LNCAP (cell line): ENCODE results near the gene CCDC136.

Experiments
- TF ChIP-seq, protein P1 (sequence below): fragments of 450-650 bp; IDR thresholded peaks from 2 replicates; pipeline ENCODE4 v1.5.1; 2017; ENCODE audit warnings: mild to moderate bottlenecking

The CCDC136 gene

DNA sequence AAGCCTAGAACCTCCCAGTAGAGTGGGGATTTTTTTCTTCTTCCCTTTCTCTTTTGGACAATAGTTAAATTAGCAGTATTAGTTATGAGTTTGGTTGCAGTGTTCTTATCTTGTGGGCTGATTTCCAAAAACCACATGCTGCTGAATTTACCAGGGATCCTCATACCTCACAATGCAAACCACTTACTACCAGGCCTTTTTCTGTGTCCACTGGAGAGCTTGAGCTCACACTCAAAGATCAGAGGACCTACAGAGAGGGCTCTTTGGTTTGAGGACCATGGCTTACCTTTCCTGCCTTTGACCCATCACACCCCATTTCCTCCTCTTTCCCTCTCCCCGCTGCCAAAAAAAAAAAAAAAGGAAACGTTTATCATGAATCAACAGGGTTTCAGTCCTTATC lies 21.5 kb upstream of the CCDC136 start:
- TF ChIP-seq, protein P1, sequence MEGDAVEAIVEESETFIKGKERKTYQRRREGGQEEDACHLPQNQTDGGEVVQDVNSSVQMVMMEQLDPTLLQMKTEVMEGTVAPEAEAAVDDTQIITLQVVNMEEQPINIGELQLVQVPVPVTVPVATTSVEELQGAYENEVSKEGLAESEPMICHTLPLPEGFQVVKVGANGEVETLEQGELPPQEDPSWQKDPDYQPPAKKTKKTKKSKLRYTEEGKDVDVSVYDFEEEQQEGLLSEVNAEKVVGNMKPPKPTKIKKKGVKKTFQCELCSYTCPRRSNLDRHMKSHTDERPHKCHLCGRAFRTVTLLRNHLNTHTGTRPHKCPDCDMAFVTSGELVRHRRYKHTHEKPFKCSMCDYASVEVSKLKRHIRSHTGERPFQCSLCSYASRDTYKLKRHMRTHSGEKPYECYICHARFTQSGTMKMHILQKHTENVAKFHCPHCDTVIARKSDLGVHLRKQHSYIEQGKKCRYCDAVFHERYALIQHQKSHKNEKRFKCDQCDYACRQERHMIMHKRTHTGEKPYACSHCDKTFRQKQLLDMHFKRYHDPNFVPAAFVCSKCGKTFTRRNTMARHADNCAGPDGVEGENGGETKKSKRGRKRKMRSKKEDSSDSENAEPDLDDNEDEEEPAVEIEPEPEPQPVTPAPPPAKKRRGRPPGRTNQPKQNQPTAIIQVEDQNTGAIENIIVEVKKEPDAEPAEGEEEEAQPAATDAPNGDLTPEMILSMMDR, result no peak

DNA sequence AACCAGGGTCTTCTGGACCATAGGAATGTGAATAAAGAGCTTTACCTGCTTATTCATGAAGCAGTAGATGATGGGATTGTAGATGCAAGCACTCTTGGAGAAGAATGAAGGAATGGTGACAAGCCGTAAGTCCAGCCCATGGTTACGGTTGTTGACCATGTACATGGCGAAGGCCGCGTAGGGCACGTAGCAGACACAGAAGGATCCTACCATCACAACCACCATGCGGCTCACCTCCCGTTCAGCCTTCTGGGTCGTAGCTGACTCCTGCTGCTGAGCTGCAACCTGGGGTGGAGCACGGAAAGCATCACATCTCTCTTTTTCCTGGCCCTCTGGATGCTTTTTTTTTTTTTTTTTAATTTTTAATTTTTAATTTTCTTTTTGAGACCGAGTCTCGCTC lies 18.2 kb upstream of the CCDC136 start:
- TF ChIP-seq, protein P1, result no peak

DNA sequence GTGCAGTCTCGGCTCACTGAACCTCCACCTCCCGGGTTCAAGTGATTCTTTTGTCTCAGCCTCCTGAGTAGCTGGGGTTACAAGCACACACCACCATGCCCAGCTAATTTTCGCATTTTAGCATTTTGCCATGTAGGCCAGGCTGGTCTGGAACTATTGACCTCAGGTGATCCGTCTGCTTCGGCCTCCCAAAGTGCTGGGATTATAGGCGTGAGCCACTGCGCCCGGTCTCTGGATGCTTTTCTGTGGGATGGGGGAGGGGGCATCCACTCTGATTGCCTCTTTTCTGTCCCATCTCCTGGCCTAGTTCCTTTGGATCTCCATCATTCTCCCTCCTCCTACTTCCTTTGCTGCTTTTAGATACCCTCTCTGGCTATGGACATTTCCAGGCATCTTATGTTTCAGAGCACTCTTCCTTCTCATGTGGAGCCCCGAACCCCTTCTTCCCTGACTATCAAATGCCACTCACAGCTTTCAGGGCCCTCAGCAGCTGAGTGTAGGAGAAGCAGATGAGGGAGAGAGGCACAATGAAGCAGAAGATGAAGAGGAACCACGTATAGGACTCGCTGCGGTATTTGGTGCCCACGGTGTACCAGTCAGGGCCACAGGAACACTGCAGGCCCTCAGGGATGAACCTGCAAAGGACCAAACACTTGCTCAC lies 17.6 kb upstream of the CCDC136 start:
- TF ChIP-seq, protein P1, result no peak

DNA sequence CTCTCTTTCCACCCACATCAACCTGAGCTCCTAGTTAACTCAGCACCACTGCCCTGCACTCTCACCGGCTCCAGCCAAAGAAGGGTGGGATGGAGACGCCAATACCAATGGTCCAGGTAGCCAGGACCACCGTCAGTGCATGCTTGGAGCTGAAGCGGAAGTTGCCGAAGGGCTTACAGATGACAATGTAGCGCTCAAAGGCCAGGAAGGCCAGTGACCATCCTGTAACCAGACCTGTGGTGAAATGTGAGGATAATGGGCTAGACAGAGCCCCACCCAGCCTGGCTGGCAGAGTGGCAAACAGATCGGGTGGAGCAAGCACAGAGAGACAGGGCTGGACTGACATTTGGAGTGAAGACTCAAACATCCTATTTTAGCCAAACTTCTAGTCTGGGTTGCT lies 16.8 kb upstream of the CCDC136 start:
- TF ChIP-seq, protein P1, result no peak

DNA sequence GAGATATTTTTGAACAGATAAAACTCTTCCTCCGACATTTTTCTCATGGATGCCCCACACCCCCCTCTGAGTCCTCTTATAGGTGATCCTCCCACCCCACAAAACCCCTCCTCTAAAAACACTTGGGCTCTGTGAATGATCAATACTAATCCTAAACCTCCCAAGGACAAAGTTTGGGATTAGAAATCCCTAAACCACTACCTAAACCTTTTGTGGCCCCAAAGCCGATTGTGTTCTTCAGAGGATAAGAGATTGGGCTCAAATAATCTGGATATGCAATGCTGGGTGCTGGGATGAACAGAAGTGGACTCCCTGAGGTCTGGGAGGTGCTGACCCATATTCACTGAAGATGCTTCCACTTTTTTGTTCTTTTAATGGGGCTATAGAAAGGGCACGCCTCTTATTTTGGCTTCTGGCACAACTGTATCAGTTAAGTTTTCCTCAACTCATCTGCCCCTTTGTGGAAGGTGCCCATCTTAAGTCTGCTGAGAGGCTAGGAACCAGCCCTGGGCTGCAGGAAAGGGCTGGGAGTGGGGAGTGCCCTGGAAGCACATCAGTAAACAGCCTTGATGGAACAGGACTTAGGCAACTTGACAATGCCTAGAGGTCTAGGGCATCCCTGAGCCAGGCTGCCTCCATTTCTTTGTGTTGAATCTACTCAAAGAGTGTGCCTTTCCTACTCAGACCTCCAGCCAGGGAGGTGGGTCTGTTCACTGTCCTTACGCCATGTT lies 15.9 kb upstream of the CCDC136 start, which contains the start of gene OPN1SW:
Gene OPN1SW (minus strand): TSS at position 51 of the 731 bp plus-strand sequence. CDS start 13 bp downstream, at position 38.
- TF ChIP-seq, protein P1, result no peak

DNA sequence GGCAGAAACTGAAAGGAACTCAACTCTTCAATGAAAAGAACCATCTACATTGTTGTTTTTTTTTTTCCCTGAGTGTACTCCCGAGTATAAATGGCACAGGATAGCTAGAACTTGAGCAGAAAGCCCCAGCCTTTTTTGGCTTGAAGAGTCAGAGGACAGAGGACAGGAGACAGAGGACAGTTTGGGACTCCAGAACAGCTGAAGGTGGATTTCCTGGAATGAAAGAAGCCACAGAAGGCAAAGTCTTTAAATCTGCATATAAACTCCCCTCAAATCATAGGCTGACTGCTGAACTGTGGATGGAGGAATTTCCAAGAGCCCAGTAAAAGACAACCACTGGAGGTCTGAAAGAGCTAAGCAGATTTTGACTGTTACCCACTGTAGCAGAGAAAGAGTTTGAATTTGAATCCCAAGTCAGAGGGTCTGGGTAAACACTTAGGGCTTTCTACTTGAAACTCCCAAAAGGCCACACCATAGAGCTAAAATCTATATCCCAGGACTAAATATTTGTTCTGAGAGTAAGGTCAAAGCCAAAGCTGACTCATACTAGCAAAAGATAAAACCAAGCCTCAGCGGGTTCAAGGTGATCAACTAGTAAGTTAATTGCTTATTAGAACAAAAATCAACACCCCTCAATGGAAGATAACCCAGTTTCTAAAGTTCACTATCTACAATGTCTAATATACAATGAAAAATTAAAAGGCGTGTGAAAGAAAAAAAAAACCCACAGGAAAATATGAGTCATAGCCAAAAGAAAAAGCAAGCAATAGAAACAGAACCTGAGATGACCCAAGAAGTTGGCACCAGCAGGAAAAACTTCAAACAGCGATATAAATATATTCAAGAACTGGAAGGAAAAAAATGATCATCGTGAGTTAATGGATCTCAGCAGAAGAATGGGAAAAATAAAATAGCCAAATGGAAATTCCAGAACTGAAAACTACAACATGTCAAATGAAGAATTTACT lies 14.3 kb upstream of the CCDC136 start:
- TF ChIP-seq, protein P1, result no peak

DNA sequence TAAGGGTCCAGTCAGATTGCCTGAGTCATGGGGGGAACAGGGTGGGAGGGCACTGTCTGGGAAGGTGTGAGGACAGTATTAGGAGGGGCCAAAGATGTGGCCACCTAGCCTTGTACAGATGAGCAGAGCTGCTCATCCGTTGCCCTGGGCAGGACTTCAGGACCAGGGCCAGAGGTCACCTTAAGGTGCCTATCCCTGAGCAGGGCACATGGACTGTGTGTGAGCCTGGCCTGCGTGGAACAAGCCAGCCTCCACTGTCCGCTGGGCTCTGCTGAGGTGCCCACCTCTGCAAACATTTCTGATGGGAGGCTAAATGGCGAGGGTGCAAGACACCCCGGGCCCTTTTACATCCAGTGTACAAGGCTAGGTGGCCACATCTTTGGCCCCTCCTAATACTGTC lies 12.8 kb upstream of the CCDC136 start:
- TF ChIP-seq, protein P1, result no peak
